ENCODE results near the gene MAN1C1. TPM values are rescaled to one million over a fixed set of nuclear protein-coding genes. Genes with fewer than 3 reads are reported as not detected.

MAN1C1 gene
- 10 to 100 TPM; 40.9 to 41.0 TPM for total RNA-seq

GRCh38 chr1:25616095-25616986 is at the start of gene MAN1C1:
MAN1C1 (plus strand) TSS chr1:25616791; CDS start chr1:25617798, 1,007 bp downstream.

GRCh38 chr1:25799935-25800702 is 183.5 kb downstream of the MAN1C1 start, which contains the start of gene SELENON:
SELENON (plus strand) TSS chr1:25800193; CDS start chr1:25800231, 38 bp downstream.

GRCh38 chr1:25819491-25820246 is 203.1 kb downstream of the MAN1C1 start, which contains the start of gene MTFR1L:
MTFR1L (plus strand) TSS chr1:25819954; CDS start chr1:25823105, 3,151 bp downstream.

Other genes with a start within 250 kb of the MAN1C1 start
- gene RHCE, start 196.0 kb upstream of the MAN1C1 start, total RNA-seq = under 1 TPM in 1 of 2 experiments, not detected in 1; 0.10 TPM
- 10 to 100 TPM; 23.3 to 24.0 TPM for gene MACO1, start 185.9 kb upstream of the MAN1C1 start, total RNA-seq
- gene LDLRAP1, start 73.2 kb upstream of the MAN1C1 start, total RNA-seq = 10 to 100 TPM; 82.5 to 86.3 TPM
- 10 to 100 TPM; 13.4 to 14.3 TPM for gene SELENON, start 183.4 kb downstream of the MAN1C1 start, total RNA-seq
- 10 to 100 TPM; 44.0 to 45.6 TPM for gene MTFR1L, start 203.2 kb downstream of the MAN1C1 start, total RNA-seq
- gene AUNIP, start 242.7 kb downstream of the MAN1C1 start, total RNA-seq = 1 to 10 TPM; 3.0 to 4.4 TPM